ENCODE data around the gene EXOC8. TPM values are rescaled to one million over a fixed set of nuclear protein-coding genes. Genes with fewer than 3 reads are reported as not detected.

EXOC8 gene
- total RNA-seq, 1 experiment from 2014 or later = 10.9 TPM

DNA sequence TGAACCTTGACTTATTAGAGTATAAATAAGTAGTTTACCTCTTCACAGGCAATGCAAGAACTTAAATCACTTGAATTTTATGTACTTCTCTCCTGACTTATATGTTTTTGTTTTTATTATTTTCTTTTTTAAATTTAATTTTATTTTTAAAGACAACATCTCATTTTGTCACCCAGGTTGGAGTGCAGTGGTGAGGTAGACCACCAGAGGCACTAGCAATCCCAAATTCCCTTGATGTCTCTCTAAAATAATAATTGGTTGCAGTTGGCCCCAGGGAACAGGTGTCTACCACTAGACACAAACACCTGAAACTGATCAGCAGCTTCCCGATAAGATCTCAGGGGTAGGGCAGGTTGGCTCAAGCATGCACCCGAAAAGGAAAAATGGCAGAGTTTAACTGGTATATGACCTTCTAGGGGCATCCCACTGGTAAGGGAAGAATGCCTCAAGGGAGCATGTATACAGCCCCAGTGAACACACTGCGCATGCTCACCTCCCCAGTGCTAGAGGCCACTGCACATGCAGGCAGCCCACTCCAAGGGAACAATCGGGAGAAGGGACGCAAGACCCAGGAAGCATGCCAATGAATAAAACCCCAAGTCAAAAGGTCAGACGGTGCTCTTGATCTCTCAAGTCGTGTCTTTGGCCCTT lies 14.6 kb downstream of the EXOC8 start:
- no peak for DNase-seq (ENCODE audit: low spot score)
- in situ Hi-C loops (cut with HindIII; ENCODE audit: low sequenced_read_pairs) = no loop called here

DNA sequence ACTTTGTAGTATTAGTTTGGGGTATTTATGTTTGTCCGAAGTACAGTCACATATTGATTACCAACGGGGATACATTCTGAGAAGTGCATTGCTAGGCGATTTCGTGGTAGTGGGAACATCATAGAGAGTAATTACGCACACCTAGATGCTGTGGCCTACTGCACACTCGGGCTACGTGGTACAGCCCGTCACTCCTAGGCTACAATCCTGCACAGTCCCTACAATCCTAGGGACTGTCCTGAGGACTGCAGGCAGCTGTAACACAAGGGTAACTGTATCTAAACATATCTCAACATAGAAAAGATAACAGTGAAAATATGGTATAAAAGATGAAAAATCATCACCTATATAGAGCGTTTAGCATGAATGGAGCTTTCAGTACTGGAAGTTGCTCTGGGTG lies 18.6 kb downstream of the EXOC8 start:
- DNase-seq (ENCODE audit: low spot score) = no peak
- in situ Hi-C loops (cut with HindIII; ENCODE audit: low sequenced_read_pairs) = no loop called here

DNA sequence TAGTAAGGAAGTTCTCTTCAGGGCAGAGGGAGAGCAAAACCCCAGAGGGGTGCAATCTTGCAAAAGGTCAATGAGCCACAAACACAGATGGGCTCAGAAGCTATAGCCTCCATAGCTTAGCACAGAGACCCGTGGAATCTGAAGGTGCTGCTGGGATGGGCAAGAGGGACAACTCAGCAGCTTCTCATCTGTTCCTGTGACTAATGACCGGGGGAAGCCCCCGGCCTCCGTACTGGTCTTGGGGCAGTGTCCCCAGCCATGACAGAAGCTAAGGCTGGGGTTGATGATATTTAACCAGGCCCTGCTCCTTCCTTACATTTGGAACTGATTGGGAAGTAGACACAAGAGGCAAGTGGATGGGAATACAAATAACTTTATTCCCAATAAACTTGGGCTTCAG lies 19.1 kb downstream of the EXOC8 start:
- no peak for DNase-seq (ENCODE audit: low spot score)
- in situ Hi-C loops (cut with HindIII; ENCODE audit: low sequenced_read_pairs) = no loop called here

DNA sequence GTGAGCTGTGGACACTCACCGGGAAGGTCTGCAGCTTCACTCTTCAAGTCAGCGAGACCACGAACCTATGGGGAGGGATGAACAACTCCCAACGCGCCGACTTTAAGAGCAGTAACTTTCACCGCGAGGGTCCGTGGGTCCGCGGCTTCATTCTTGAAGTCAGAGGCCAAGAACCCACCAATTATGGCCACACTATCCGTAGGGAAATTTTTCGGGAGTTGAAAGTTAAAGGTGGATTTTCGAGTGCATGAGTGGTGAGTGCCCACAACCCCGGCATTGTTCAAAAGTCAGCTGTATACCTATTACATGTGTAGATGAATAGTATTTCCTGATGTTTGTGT lies 19.7 kb downstream of the EXOC8 start:
- DNase-seq (ENCODE audit: low spot score) = no peak
- in situ Hi-C loops (cut with HindIII; ENCODE audit: low sequenced_read_pairs) = no loop called here

DNA sequence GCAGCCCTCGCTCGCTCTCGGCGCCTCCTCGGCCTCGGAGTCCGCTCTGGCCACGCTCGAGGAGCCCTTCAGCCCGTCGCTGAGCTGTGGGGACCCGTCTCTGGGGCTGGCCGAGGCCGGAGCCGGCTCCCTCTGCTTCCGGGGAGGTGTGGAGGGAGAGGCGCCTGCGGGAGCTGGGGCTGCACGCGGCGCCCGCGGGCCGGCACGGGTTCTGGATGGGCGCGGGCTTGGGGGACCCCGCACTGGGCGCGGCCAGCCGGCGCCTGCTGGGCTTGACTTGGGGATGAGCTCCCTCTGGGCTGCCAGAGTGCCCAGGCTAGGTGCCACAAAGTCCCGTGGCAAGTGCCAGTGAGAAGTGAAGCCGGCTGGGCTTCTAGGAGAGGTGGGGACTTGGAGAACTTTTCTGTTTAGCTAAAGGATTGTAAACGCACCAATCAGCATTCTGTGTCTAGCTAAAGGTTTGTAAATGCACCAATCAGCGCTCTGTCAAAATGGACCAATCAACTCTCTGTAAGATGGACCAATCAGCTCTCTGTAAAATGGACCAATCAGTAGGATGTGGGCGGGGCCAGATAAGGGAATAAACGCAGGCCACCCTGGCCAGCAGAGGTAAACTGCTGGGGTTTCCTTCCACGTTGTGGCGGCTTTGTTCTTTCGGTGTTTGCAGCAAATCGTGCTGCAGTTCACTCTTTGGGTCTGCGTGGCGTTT lies 20.2 kb downstream of the EXOC8 start:
- in situ Hi-C loops (cut with HindIII; ENCODE audit: low sequenced_read_pairs) = no loop called here
- no peak for DNase-seq (ENCODE audit: low spot score)

DNA sequence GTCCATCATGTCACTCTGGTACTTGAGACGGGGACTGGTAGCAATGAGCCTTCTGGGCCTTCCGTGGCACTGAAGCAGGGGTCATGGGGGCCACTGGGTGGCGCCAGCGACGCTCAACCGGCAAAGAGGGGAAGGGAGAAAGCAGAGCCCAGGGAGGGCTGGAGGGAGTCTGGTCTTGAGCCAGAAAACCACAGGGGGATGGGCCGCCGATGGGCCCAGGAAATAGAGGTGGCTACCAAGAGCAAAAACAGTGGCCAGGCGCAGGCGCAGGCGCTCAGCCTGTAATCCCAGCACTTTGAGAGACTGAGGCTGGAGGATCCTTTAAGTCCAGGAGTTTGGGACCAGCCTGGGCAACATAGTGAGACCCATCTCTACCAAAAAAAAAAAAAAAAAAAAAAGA lies 21.8 kb downstream of the EXOC8 start:
- DNase-seq (ENCODE audit: low spot score) = no peak
- in situ Hi-C loops (cut with HindIII; ENCODE audit: low sequenced_read_pairs) = no loop called here

DNA sequence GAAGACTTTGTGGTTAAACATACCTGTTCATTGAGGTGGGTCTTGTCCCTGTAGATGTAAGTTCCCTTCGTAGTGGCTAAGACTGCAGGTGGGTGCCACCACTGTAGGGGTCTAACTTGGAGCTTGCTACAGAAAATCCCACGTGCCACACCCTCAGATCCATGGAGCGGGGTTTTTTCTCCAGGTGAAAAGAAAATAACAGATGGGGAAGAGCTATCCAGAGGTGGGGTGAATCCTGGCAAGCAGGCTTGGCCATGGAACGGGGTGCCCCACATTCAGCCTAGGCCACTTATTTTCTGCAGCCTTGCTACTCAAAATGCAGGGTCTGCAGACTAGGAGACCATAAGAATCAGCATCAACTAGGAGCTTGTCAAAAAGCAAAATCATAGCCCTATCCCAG lies 24.0 kb downstream of the EXOC8 start:
- no peak for DNase-seq (ENCODE audit: low spot score)
- in situ Hi-C loops (cut with HindIII; ENCODE audit: low sequenced_read_pairs) = no loop called here

DNA sequence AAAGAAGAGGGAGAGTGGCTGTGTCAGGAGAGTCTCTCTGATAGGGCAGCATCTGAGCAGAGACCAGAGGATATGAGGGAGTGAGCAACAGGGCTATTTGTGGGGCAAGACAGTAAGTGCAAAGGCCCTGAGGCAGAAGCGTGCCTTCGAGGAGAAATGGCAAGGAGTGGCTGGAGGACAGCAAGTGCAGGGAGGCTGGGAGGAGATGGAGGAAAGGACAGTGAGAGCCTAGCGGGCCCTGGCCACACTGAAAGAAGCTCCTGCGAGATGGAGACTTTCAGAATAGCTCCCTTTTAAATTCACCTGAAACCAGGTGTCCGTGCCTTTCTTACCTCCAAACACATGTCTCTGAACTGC lies 25.2 kb downstream of the EXOC8 start:
- in situ Hi-C loops (cut with HindIII; ENCODE audit: low sequenced_read_pairs) = no loop called here

DNA sequence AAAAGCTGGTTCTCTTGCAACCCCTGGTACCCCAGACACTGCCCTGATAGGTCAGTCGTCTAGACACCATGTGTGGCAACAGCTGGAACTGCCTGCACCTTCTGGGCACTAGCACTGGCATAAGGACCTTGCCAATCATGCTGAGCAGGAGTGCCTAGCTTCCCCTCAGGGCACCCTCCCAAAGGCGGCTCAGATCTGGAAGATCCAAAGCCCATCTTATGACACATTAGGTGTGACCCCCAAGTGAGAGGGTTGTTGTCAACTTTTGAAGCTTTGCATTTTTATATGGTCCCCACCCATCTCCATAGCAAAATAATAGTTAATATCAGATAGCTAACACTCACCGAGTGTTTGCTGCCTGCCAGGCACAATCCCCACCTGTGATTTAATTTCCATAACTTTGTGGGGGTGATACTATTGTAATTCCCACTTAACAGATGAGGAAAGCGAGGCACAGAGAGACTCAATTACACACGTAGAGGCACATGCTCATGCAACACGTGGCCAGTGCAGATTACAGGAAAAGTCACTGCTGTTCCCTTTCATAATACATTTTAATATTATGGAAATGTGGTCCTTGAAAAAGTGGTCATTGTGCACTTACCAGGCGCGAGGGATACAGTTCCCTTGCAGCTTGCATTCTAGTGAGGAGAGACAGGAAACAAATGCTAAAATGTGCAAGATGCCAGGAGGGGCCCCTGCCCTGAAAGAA lies 25.8 kb downstream of the EXOC8 start:
- in situ Hi-C loops (cut with HindIII; ENCODE audit: low sequenced_read_pairs) = no loop called here
- DNase-seq (ENCODE audit: low spot score) = no peak

More for the DNA sequence above, 25.2 kb downstream of the EXOC8 start:
- DNase-seq (ENCODE audit: low spot score) = no peak

DNA sequence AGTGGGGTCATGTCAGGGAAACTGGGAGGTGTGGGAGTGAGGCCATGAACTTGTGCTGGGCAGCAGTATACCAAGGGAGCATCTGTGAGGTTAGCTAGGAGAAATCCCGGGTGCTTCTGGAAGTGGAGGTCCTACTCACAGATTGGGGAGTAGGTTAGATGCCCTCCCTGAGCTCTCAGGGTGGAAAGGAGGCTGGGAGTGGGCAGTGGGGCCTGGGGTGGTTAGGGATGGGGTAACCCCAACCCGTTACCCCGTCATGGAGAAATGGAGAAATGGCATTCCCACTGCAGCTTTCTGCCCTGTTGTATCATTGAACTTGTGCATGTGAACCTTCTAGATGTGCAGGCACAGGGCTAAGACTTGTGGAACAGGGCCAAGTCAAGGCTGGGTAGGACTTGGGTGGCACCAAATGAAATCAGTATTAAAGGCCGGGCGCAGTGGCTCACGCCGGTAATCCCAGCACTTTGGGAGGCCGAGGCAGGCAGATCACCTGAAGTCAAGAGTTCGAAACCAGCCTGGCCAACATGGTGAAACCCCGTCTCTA lies 27.2 kb downstream of the EXOC8 start:
- in situ Hi-C loops (cut with HindIII; ENCODE audit: low sequenced_read_pairs) = no loop called here
- DNase-seq (ENCODE audit: low spot score) = no peak

DNA sequence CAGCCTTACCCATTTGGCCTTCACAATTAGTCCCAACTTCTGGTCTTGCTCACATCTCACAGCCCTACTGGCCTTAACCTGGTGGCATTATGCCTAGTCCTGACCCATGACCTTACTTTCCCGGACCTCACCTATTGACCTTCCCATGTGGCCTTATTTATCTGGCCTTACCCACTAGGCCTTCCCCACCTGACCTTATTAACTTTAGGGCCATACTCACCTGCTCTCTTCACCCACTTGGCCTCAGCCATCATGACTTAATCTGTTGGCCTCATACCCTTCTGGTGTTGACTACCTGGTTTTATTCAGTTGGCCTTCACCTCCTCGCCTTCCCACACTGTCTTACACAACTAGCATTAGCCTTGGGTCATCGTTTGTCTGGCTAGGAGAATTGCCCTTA lies 35.7 kb downstream of the EXOC8 start:
- DNase-seq (ENCODE audit: low spot score) = no peak
- in situ Hi-C loops (cut with HindIII; ENCODE audit: low sequenced_read_pairs) = no loop called here

DNA sequence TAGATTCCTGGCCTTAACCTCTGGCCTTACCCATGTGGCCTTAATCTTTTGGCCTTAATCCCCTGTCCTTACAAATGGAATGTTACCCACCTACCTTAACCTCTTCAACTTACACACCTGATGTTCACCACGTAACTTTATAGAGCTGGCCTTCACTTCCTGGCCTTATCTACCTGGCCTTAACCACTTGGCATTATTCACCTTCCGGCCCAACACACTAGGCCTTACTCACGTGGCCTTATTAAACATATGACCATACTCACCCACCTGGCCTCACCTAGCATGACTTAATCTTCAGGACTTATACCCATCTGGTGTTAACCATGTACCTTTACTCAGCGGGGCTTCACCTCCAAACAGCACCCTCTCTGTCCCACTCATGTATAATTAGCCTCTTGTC lies 41.7 kb downstream of the EXOC8 start:
- in situ Hi-C loops (cut with HindIII; ENCODE audit: low sequenced_read_pairs) = no loop called here
- DNase-seq (ENCODE audit: low spot score) = no peak

DNA sequence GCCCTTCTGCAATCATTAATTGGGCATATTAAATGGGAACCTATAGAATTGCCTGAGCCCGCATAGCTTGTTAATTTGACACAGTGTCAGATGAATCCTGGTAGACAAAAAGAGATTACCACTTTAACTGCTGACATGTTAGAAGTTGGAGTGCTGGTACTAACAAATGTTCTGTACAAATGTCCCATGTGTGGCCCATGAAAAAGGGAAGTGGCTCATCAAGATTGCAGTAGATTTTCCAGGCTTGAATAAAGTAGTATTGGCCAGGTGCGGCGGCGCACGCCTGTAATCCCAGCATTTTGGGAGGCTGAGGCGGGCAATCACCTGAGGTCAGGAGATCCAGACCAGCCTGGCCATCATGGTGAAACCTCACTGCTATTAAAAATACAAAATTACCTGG lies 51.0 kb downstream of the EXOC8 start:
- in situ Hi-C loops (cut with HindIII; ENCODE audit: low sequenced_read_pairs) = no loop called here
- DNase-seq (ENCODE audit: low spot score) = no peak

DNA sequence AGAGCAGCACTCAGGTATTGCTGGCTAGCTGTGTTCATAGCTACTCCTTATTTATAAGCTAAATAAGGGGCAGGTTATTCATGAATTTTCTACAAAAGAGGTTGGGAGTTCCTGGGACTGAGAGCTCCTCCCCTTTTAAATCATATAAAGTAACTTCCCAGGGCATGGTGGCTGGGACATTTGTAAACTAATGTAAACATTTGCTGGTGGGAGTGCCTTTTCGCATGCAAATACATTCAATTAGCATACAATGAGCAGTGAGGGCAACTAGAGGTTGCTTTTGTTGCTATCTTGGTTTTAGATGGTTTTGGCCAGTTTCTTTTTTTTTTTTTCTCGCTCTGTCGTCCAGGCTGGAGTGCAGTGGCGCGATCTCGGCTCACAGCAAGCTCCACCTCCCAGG lies 53.2 kb downstream of the EXOC8 start:
- DNase-seq (ENCODE audit: low spot score) = no peak
- in situ Hi-C loops (cut with HindIII; ENCODE audit: low sequenced_read_pairs) = no loop called here

Other genes with a start within 250 kb of the EXOC8 start
- not detected in 2 replicates for gene TRIM67, start 175.8 kb downstream of the EXOC8 start, total RNA-seq (2014; rRNA removed; shearing (Covaris generic))
- gene GNPAT, start 96.6 kb downstream of the EXOC8 start, total RNA-seq (2014; rRNA removed; shearing (Covaris generic)) = 77.1 and 81.0 TPM in 2 replicates
- 6.9 and 12.0 TPM in 2 replicates for gene SPRTN, start 441 bp upstream of the EXOC8 start, total RNA-seq (2014; rRNA removed; shearing (Covaris generic))
- gene EGLN1, start 84.4 kb upstream of the EXOC8 start, total RNA-seq (2014; rRNA removed; shearing (Covaris generic)) = 20.6 and 21.6 TPM in 2 replicates
- 27.4 and 28.0 TPM in 2 replicates for gene TSNAX, start 190.8 kb upstream of the EXOC8 start, total RNA-seq (2014; rRNA removed; shearing (Covaris generic))

Data from G401 (cell line).